HG03457 (cell line): Measurements from ENCODE around the gene DCAF4.
"Not testable (repeated sequence)": the region's sequence is repeated elsewhere in the genome, so short reads cannot be mapped to it uniquely, and the experiment has no call there.

Source experiments
- ATAC-seq: cut with Tn5 transposase; IDR thresholded peaks from one replicate; pipeline ENCODE4 v1.9.1; 2021; ENCODE audit warnings: moderate number of reproducible peaks; ENCODE audit not compliant: unreplicated experiment

The DCAF4 gene

GRCh38 chr14:72929316-72930080 lies 3.2 kb downstream of the DCAF4 start:
- no peak for ATAC-seq

- no peak for ATAC-seq
These were observed 6.6 kb downstream of the DCAF4 start for GRCh38 chr14:72932893-72933292.

- no peak for ATAC-seq
These were observed 13.4 kb downstream of the DCAF4 start for GRCh38 chr14:72939630-72940029.

- no peak for ATAC-seq
These were observed 15.2 kb downstream of the DCAF4 start for GRCh38 chr14:72941286-72941985.

- no peak for ATAC-seq
These were observed 16.7 kb downstream of the DCAF4 start for GRCh38 chr14:72942934-72943333.

GRCh38 chr14:72943876-72944430 lies 17.7 kb downstream of the DCAF4 start:
- ATAC-seq = no peak

- no peak for ATAC-seq
These were observed 19.2 kb downstream of the DCAF4 start for GRCh38 chr14:72945356-72946027.

GRCh38 chr14:72946491-72946890 lies 20.2 kb downstream of the DCAF4 start:
- no peak for ATAC-seq

GRCh38 chr14:72947366-72948160 lies 21.3 kb downstream of the DCAF4 start:
- no peak for ATAC-seq

GRCh38 chr14:72948481-72949138 lies 22.3 kb downstream of the DCAF4 start:
- no peak for ATAC-seq

GRCh38 chr14:72952171-72952570 lies 25.9 kb downstream of the DCAF4 start:
- no peak for ATAC-seq

GRCh38 chr14:72956741-72957140 lies 30.5 kb downstream of the DCAF4 start:
- ATAC-seq = not testable (repeated sequence)

- no peak for ATAC-seq
These were observed 30.9 kb downstream of the DCAF4 start for GRCh38 chr14:72957213-72957612.

GRCh38 chr14:72958548-72958947 lies 32.3 kb downstream of the DCAF4 start:
- no peak for ATAC-seq

GRCh38 chr14:72961016-72961415 lies 34.8 kb downstream of the DCAF4 start:
- ATAC-seq = not testable (repeated sequence)

- ATAC-seq = no peak
These were observed 35.5 kb downstream of the DCAF4 start for GRCh38 chr14:72961579-72962335.

GRCh38 chr14:72962336-72962754 lies 36.1 kb downstream of the DCAF4 start:
- ATAC-seq = not testable (repeated sequence)

- ATAC-seq = no peak
These were observed 36.6 kb downstream of the DCAF4 start for GRCh38 chr14:72962829-72963312.

GRCh38 chr14:72965249-72965648 lies 39.0 kb downstream of the DCAF4 start:
- no peak for ATAC-seq
